HuH-7.5 (cell line): ENCODE results near the gene B3GALT5.
A peak's percentile ranks its signal among the peaks of the same experiment; 100 is the strongest.

Experiments used
- DNase-seq: peaks from one replicate; pipeline ENCODE4 v3.0.0; 2011; ENCODE audit warnings: low spot score

B3GALT5 gene

GRCh38 chr21:39700318-39700717 is 87.6 kb downstream of the B3GALT5 start:
- DNase-seq = no peak

GRCh38 chr21:39703578-39703977 is 90.8 kb downstream of the B3GALT5 start:
- no peak for DNase-seq

- no peak for DNase-seq
These were observed 93.1 kb downstream of the B3GALT5 start for GRCh38 chr21:39705849-39706248.

GRCh38 chr21:39707316-39707715 is 94.6 kb downstream of the B3GALT5 start:
- DNase-seq = no peak

GRCh38 chr21:39710866-39711265 is 98.1 kb downstream of the B3GALT5 start:
- no peak for DNase-seq

- no peak for DNase-seq
These were observed 99.5 kb downstream of the B3GALT5 start for GRCh38 chr21:39712273-39712672.

- DNase-seq = no peak
These were observed 100.2 kb downstream of the B3GALT5 start for GRCh38 chr21:39712976-39713375.

- no peak for DNase-seq
These were observed 101.2 kb downstream of the B3GALT5 start for GRCh38 chr21:39713905-39714304.

GRCh38 chr21:39714331-39714730 is 101.6 kb downstream of the B3GALT5 start:
- DNase-seq = no peak

- DNase-seq = peak; percentile 10
These were observed 103.2 kb downstream of the B3GALT5 start for GRCh38 chr21:39715804-39716397.

- no peak for DNase-seq
These were observed 107.5 kb downstream of the B3GALT5 start for GRCh38 chr21:39720126-39720778.

GRCh38 chr21:39721885-39722284 is 109.1 kb downstream of the B3GALT5 start:
- DNase-seq = no peak
